Sigmoid colon (tissue), 4 donors: ENCODE measurements around the gene TOX2.

ENCODE experiments used
- EP300 ChIP-seq, 4 donors: sonication (generic); formaldehyde crosslinking; IDR thresholded peaks; one replicate each; pipeline ENCODE4 v1.6.1; 2017; ENCODE audit warnings: antibody characterized with exemption in 4 of 4
- POLR2A ChIP-seq, 2 donors: fragments of 450-650 bp; IDR thresholded peaks; one replicate each; pipeline ENCODE4 v1.6.1; 2016; ENCODE audit warnings: antibody characterized with exemption in 2 of 2, mild to moderate bottlenecking in 2 of 2, moderate library complexity in 2 of 2
- POLR2AphosphoS5 ChIP-seq, 4 donors: sonication (generic); formaldehyde crosslinking; IDR thresholded peaks; one replicate each; pipeline ENCODE4 v1.6.1; 2017; ENCODE audit warnings: antibody characterized with exemption in 4 of 4
- TF ChIP-seq, protein P1 (sequence below), 4 experiments: fragments of 450-650 bp in 3 of 4; fragments of 200-600 bp in 1 of 4; IDR thresholded peaks; one replicate each; pipeline ENCODE4 v1.5.1; 2016 to 2019; ENCODE audit warnings: antibody characterized with exemption in 4 of 4, mild to moderate bottlenecking in 3 of 4, moderate library complexity in 2 of 4

DNA sequence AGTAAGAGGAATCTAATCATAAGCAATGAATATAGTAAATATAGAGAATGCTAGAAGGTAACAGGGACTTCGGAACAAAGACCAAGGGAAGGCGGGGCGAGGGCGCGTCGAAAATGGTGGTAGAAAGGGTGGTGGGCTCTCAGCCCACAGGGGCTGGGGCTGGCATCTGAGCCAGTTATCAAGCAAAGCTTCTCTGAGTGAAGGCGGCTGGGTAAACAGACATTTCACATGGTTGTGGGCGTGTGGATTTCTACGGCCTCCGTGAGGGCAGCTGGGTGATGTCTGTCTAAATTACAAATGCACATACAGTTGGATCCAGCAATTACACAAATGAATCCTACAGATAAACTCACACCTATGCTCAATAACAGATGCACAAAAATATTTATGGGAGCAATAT is 56.6 kb downstream of the TOX2 start:
- TF ChIP-seq, protein P1, sequence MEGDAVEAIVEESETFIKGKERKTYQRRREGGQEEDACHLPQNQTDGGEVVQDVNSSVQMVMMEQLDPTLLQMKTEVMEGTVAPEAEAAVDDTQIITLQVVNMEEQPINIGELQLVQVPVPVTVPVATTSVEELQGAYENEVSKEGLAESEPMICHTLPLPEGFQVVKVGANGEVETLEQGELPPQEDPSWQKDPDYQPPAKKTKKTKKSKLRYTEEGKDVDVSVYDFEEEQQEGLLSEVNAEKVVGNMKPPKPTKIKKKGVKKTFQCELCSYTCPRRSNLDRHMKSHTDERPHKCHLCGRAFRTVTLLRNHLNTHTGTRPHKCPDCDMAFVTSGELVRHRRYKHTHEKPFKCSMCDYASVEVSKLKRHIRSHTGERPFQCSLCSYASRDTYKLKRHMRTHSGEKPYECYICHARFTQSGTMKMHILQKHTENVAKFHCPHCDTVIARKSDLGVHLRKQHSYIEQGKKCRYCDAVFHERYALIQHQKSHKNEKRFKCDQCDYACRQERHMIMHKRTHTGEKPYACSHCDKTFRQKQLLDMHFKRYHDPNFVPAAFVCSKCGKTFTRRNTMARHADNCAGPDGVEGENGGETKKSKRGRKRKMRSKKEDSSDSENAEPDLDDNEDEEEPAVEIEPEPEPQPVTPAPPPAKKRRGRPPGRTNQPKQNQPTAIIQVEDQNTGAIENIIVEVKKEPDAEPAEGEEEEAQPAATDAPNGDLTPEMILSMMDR (IDR thresholded peaks at IDR 0.05) = no peak
- TF ChIP-seq POLR2A (IDR thresholded peaks at IDR 0.05) = no peak
- no peak for TF ChIP-seq EP300 (IDR thresholded peaks at IDR 0.05)
- no peak for TF ChIP-seq POLR2AphosphoS5 (IDR thresholded peaks at IDR 0.05)
